GM12864 (cell line): ENCODE results near the gene NR1I2.

Experiments
- DNase-seq: peaks from one replicate; pipeline ENCODE4 v3.0.0-alpha.2; 2011; ENCODE audit warnings: low read depth
- H3K4me3 ChIP-seq: 2 replicates; pipeline ENCODE4 v1.5.1; 2011; ENCODE audit warnings: mild to moderate bottlenecking, low read depth, low read length, control low read depth
- TF ChIP-seq, protein P1 (sequence below): IDR thresholded peaks from 2 replicates; pipeline ENCODE4 v1.5.1; 2011; ENCODE audit warnings: low read depth, mild to moderate bottlenecking, moderate library complexity, low read length, control low read depth, inconsistent platforms; ENCODE audit errors: missing control alignments

NR1I2 gene

DNA sequence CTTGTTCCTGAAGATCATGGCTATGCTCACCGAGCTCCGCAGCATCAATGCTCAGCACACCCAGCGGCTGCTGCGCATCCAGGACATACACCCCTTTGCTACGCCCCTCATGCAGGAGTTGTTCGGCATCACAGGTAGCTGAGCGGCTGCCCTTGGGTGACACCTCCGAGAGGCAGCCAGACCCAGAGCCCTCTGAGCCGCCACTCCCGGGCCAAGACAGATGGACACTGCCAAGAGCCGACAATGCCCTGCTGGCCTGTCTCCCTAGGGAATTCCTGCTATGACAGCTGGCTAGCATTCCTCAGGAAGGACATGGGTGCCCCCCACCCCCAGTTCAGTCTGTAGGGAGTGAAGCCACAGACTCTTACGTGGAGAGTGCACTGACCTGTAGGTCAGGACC is 35.2 kb downstream of the NR1I2 start:
- TF ChIP-seq, protein P1, sequence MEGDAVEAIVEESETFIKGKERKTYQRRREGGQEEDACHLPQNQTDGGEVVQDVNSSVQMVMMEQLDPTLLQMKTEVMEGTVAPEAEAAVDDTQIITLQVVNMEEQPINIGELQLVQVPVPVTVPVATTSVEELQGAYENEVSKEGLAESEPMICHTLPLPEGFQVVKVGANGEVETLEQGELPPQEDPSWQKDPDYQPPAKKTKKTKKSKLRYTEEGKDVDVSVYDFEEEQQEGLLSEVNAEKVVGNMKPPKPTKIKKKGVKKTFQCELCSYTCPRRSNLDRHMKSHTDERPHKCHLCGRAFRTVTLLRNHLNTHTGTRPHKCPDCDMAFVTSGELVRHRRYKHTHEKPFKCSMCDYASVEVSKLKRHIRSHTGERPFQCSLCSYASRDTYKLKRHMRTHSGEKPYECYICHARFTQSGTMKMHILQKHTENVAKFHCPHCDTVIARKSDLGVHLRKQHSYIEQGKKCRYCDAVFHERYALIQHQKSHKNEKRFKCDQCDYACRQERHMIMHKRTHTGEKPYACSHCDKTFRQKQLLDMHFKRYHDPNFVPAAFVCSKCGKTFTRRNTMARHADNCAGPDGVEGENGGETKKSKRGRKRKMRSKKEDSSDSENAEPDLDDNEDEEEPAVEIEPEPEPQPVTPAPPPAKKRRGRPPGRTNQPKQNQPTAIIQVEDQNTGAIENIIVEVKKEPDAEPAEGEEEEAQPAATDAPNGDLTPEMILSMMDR, result no peak
- no peak for DNase-seq
- no peak overlapping the region for H3K4me3 ChIP-seq

DNA sequence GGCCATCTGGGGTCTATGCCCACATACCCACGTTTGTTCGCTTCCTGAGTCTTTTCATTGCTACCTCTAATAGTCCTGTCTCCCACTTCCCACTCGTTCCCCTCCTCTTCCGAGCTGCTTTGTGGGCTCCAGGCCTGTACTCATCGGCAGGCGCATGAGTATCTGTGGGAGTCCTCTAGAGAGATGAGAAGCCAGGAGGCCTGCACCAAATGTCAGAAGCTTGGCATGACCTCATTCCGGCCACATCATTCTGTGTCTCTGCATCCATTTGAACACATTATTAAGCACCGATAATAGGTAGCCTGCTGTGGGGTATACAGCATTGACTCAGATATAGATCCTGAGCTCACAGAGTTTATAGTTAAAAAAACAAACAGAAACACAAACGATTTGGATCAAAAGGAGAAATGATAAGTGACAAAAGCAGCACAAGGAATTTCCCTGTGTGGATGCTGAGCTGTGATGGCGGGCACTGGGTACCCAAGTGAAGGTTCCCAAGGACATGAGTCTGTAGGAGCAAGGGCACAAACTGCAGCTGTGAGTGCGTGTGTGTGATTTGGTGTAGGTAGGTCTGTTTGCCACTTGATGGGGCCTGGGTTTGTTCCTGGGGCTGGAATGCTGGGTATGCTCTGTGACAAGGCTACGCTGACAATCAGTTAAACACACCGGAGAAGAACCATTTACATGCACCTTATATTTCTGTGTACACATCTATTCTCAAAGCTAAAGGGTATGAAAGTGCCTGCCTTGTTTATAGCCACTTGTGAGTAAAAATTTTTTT is 35.9 kb downstream of the NR1I2 start:
- no peak for DNase-seq
- TF ChIP-seq, protein P1, result no peak
- H3K4me3 ChIP-seq, result no peak overlapping the region

DNA sequence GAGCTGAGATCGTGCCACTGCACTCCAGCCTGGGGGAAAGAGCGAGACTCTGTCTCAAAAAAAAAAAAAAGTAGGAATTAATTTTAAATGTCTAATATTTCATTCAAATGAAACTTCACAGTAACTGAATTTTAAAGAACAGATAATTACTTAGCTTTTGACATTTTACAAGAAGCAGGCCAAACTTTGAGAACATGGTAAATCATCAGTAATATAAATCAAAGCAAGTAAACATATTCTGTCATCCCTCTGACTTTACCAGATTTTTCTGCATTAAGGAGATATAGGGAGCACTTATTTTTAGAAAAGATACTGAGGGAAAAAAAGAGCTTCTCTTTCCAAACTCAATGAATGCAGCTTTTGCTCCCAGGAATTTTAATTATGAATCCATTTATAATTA is 37.0 kb downstream of the NR1I2 start:
- no peak overlapping the region for H3K4me3 ChIP-seq
- no peak for DNase-seq
- TF ChIP-seq, protein P1, result no peak

DNA sequence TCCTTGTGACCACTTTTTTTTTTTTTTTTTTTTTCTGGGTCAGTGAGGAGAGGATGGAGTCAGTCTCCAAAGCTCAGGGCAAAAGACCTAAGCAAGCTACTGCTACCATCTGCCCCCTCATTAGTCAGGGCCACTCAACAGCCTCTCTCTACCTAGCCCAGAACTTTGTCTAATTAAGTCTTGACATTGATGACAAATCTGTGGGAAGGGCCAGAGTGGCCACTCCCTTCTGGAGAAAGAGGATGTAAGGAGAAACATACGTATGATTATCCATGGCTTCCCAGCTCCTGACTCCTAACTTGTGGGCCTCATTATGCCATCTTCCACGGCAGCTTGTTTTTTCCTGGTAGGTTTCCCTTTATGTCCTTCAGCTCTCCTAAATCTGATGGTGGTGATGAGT is 37.9 kb downstream of the NR1I2 start:
- DNase-seq, result no peak
- TF ChIP-seq, protein P1, result no peak

DNA sequence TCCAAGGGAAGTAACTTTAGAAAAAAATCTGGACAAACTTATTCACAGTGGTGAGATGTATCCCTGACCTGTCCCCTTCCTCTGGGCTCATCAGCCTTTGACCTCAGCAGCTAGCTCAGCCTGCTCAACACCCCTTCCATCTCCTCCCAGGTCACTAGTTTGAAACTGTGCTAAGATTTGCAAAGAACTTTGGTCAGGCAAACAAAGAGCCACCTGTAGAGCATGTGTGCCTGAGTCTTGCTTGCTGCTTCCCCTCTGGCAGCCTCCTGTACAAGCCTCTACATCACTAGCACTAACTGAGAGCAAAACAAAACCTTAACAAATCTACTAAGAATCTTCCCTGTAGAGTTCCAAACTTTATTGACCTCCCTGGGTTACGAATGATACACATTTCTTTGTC is 43.9 kb downstream of the NR1I2 start:
- TF ChIP-seq, protein P1, result no peak
- H3K4me3 ChIP-seq, result no peak overlapping the region
- DNase-seq, result no peak

More for the DNA sequence above, 37.9 kb downstream of the NR1I2 start:
- H3K4me3 ChIP-seq, result no peak overlapping the region

DNA sequence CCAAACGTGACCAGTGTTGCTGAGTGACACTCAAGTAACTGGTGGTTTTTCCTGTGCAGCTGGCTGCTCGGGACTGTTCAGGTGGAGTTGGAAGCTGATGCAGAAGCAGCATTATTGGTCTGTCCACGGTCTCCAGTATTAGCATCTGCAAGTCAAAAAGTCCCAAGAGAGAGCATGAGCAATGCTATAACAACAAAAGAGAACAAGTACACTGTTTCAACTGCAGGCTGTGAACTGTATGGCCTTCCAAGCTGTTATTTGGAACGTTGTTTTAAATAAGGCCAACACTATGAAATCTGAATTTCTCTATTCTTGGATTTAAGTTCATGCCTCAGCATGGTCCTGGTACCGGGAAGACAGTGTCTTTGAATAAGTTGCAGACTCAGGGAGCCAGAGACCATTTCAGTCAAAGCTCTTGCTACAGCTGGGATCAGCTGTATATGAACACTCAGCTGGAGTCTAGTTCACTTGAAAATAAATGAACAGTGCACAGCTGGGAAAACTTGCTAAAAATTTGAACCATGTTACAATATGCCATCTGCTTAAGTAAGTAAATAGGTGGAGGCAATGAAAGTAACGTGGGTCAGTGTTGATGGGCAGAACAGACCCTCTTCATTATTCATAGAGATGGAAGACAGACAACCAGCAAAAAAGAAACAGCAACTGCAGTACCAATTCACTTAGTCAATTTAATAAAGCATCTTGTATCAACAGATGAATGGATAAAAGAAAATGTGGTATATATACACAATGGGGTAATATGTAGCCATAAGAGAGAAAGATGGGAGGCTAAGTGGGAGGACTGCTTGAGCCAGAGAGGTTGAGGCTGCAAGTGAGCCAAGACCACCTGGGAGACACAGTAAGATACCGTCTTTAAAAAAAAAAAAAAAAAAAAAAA is 45.1 kb downstream of the NR1I2 start:
- TF ChIP-seq, protein P1, result no peak
- H3K4me3 ChIP-seq, result no peak overlapping the region
- DNase-seq, result no peak
